ENCODE data around the gene TXNL4B. TPM values are rescaled to one million over a fixed set of nuclear protein-coding genes. Genes with fewer than 3 reads are reported as not detected.

Gene TXNL4B
- total RNA-seq, 1 experiment from 2014 or later, result 4.1 TPM

Other genes with a start within 250 kb of the TXNL4B start
- gene ATXN1L, start 247.6 kb downstream of the TXNL4B start, total RNA-seq (2014; rRNA removed; shearing (Covaris generic)), result 12.3 and 14.1 TPM in 2 replicates
- 7.4 and 10.8 TPM in 2 replicates for gene ZNF821, start 209.4 kb downstream of the TXNL4B start, total RNA-seq (2014; rRNA removed; shearing (Covaris generic))
- 115 and 136 TPM in 2 replicates for gene IST1, start 198.1 kb downstream of the TXNL4B start, total RNA-seq (2014; rRNA removed; shearing (Covaris generic))
- gene PKD1L3, start 93.2 kb downstream of the TXNL4B start, total RNA-seq (2014; rRNA removed; shearing (Covaris generic)), result not detected in 2 replicates
- 13.0 and 13.1 TPM in 2 replicates for gene DHODH, start 84.9 kb downstream of the TXNL4B start, total RNA-seq (2014; rRNA removed; shearing (Covaris generic))
- gene HP, start 39.1 kb downstream of the TXNL4B start, total RNA-seq (2014; rRNA removed; shearing (Covaris generic)), result not detected in 2 replicates
- not detected in 2 replicates for gene HPR, start 30.4 kb downstream of the TXNL4B start, total RNA-seq (2014; rRNA removed; shearing (Covaris generic))
- 45.2 and 46.5 TPM in 2 replicates for gene DHX38, start 227 bp upstream of the TXNL4B start, total RNA-seq (2014; rRNA removed; shearing (Covaris generic))
- 2.3 TPM in 1 of 2 replicates, not detected in the other for gene PMFBP1, start 78.5 kb upstream of the TXNL4B start, total RNA-seq (2014; rRNA removed; shearing (Covaris generic))